ENCODE results near the gene AUH.
"Not testable (repeated sequence)": the region's sequence is repeated elsewhere in the genome, so short reads cannot be mapped to it uniquely, and the experiment has no call there.

Gene AUH, protein sequence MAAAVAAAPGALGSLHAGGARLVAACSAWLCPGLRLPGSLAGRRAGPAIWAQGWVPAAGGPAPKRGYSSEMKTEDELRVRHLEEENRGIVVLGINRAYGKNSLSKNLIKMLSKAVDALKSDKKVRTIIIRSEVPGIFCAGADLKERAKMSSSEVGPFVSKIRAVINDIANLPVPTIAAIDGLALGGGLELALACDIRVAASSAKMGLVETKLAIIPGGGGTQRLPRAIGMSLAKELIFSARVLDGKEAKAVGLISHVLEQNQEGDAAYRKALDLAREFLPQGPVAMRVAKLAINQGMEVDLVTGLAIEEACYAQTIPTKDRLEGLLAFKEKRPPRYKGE

DNA sequence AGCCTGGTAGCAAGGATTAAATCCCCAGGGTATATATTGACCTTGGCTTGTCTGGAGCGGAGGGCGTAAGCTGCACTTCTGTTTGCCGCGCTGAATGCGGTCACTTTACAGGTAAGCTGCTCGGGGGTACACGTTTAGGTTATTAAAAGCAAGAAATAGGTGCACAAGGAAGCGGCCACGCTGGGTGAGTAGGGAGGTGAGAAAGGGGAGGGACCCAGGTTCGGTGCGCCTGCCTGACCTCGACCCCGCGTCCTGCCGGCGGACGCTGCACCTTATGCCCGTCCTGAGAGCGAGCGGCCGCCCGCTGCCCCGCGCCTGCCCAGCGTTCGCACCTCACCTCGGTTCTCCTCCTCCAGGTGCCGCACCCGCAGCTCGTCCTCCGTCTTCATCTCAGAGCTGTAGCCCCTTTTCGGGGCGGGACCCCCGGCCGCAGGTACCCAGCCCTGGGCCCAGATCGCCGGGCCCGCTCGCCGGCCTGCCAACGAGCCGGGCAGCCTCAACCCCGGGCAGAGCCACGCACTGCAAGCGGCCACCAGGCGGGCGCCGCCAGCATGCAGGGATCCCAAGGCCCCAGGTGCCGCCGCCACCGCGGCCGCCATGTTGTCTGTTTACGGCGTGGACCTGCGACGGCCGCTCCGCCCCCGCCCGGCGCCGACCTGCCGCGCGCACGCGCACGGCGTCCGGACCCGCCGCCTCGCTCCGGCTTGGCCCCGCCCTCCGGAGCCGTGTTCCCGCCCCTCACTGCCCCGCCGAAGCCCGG lies at the start of gene AUH:
Gene AUH, minus strand, starts transcription at position 628 of the 760 bp plus-strand sequence. Its CDS starts 29 bp downstream, at position 599.
- peak; percentile 76 to 79 for DNase-seq

- DNase-seq = no peak
Measured at GRCh38 chr9:91411096-91411771, 49.5 kb upstream of the AUH start.

DNA sequence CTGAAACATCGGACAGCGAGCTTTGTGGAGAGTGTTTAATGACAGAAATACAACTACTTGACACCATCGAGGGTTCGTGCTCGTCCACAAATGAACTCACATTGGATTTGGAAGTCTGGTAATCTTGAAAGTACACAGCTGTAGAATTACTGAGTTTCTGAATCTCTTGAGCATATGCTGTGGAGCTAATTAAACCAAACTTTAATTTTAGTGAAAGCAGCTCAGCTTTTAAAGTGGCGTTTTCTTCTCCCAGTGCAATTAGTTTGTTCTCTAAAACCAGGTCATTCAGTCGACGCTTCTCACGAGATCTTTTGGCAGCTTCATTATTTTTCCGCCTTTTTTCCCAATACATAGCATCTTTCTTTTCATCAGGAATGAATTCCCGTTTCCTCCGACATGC lies 48.4 kb upstream of the AUH start:
- DNase-seq = no peak

DNA sequence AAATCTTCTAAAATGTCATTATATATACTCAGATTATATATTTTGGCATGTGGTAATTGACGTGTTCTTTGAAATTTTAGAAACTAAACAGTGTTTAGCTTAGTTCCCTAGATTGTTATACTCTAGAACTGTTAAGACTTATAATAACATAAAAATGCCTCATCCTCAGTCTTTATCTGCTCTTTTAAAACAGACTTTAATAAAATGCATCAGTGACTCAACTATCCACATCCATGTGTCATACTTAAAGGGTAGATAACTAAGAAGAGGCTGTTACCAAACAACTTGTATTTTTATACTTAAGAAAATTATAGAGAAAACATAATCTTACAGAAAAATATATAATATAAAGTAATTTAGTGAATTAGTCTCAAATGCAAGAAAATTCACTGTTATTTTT lies 46.8 kb upstream of the AUH start:
- no peak for DNase-seq

GRCh38 chr9:91407580-91408318 lies 46.0 kb upstream of the AUH start:
- no peak for DNase-seq

- no peak for DNase-seq
Measured at GRCh38 chr9:91405343-91406077, 43.8 kb upstream of the AUH start.

DNA sequence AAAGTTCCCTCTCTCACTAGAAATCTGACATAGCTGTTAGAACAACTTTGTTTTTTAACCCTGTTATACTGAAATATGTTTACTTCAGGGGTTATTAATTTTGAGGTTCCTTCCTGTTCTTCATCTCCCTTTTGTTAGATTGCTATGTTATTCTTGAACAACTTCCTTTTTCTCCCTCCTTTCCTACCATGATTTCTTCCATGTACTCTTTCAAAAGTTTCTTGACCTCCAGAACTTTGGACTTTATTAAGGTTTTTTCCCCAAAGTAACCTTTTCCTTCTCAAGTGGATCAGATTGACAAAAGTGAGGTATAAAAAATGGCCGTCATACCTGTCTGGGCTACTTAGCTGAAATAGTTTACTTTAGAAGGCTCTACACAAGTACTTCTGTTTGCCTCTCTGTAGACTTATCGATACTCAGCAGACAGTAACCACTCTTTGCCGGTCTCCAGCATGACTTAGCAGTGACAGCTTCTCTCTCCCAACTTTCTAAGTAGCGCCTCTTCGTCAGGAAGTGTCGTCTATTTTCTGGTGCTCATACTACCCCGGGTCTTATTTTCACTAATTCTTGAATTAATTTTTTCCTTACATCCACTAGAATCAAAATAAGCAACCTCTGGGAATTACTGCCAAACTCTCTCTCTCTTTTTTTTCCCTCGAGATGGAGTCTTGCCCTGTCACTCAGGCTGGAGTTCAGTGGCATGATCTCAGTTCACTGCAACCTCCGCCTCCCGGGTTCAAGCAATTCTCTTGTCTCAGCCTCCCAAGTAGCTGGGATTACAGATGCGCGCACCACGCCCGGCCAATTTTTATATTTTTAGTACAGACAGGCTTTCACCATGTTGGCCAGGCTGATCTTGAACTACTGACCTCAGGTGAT lies 42.2 kb upstream of the AUH start:
- no peak for DNase-seq

GRCh38 chr9:91398926-91399325 lies 37.2 kb upstream of the AUH start:
- DNase-seq = no peak

DNA sequence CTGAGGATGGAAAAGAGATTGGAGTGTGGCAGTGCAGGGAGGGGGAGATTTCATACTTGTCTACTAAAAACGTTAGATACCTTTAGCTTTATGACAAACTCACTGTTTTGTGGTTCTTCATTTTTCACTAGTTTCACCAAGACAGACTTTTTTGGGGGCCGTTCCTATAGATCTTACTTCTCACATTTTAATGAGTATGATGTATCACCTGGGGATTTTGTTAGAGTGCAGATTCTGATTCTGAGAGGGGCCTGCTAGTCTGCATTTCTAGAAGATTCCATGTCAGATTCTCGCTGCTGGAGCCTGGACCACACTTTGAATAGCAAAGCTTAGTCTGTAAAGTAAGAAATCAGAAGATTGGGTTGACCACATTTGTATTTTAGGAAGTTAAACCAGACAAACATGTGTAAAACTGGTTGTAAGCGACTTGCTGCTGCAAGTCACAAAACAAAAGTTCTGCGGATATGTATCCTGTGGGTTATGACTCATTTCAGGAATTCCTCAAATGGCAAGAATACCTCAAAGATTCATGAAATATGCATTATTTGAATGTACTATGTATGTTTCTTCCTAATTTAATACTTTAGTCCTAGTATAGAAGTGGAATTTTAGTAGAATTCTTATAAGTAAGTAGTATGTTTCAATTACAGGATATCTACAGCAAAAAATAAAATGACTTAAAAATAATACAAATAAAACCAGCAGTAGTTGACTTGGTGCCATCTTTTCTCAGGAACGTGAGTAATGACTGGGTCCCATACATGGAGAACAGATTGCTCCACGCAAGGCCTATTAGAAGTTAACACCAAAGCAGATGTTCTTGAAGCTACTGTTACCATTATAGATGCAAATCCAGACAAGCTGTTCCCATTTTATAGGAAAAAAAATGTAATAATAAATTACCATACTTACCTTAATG lies 34.1 kb upstream of the AUH start:
- DNase-seq = no peak

GRCh38 chr9:91395106-91395552 lies 33.4 kb upstream of the AUH start:
- no peak for DNase-seq

DNA sequence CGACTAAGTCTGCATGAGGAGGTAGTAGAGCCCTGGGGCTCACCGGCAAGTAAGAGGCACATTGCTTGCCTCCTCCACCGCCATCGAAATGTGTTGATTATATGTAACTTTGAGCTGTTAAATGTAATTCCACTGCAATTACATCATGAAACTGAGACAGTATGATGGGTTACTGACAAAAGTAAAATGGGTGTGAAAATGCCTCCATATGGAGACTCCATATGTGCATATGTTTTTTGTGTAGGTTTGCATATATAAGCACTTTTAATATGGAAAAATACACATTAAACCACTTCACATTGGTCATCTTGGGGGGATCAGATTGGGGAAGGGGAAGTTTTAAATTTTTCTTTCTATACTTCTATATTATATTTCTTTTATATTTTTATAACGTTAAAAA lies 32.1 kb upstream of the AUH start:
- no peak for DNase-seq

- DNase-seq = no peak
Measured at GRCh38 chr9:91392435-91392834, 30.7 kb upstream of the AUH start.

- DNase-seq = no peak
Measured at GRCh38 chr9:91391818-91392217, 30.1 kb upstream of the AUH start.

DNA sequence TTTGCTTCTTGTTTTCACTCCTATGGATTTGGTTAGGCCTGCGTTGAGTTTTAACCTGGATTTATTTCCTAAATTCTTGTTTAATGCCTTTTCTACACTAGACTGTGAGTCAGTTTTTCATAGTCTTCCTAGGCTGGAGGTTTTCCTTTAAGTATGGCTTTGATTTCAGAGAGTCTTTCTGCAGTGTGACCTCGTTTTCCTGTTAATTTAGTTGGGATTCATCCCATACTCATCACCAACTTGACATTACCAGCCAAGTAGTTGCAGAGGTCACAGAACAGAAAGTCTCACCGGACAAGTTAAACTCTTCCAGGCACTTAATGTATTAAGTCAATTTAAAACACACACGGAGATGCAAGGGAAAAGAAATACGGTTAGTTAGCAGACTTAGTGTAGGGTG lies 29.7 kb upstream of the AUH start:
- DNase-seq = no peak

GRCh38 chr9:91389686-91390085 lies 28.0 kb upstream of the AUH start:
- not testable (repeated sequence) for DNase-seq

GRCh38 chr9:91386765-91387164 lies 25.0 kb upstream of the AUH start:
- no peak for DNase-seq

DNA sequence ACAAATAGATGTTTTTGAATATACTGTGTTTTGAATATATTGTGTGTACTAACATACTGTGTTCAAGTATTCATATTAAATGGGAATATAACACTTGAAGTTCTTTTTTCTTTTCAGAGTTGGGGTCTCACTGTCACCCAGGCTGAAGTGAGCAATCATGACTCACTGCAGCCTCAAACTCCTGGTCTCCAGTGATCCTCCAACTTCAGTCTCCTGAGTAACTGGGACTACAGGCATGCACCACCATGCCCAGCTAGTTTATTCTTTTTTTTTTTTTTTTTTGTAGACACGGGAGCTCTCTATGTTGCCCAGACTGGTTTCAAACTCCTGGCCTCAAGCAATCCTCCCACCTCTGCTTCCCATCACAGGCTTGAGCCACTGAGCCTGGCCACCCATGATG lies 23.2 kb upstream of the AUH start:
- DNase-seq = no peak

GRCh38 chr9:91383577-91383976 lies 21.9 kb upstream of the AUH start:
- DNase-seq = no peak

DNA sequence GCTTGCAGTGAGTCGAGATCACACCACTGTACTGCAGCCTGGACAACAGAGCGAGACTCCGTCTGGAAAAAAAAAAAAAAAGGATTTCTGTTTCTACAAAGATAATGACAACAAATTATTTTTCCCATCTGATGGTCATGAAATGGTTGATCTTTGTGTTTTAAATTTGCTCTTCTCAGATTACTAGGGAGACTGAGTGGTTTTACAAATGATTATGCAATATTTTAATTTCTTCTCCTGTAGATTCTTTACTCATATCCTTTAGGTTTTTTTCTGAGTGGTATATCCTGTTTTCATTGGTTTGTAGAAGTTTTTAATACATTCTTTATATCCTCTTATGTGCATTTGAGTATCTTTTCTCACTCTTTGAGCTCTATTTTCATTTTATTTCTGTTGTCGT lies 20.6 kb upstream of the AUH start:
- DNase-seq = no peak

DNA sequence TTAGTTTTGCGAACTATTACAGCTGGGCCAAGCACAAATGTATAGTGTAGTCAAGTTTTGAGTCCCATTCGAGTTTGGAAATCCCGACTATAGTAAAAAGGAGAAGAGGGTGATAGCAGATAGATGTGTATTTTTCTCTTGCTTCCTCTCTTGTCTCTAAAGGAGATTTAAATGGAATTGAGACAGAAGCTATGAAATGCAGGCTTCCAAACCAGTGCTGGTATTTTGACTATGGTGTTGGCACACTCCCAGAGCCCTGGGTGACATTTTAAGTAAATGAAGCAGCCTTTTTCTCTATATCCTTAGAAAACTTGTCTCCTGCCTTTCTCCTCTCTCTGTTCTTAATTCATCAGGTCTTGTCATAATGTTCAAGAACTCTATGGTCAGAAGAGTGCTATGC lies 17.7 kb upstream of the AUH start:
- DNase-seq = no peak

Data from activated CD4-positive, alpha-beta T cell treated with anti-CD3 and anti-CD28 coated beads, Interleukin-2, amount 50 U/mL, for 4 hours (primary cell).